H1 (cell line): ENCODE results near the gene RARB. TPM values are rescaled to one million over a fixed set of nuclear protein-coding genes. Genes with fewer than 3 reads are reported as not detected.

Source experiments
- CTCF ChIA-PET: fragments of 300-600 bp; sonication (Branson Sonifier 250); formaldehyde crosslinking; loops from one replicate; lab custom pipeline; 2021; ENCODE audit not compliant: partially characterized antibody; lab: Charles Lee
- POLR2A ChIA-PET: fragments of 300-600 bp; sonication (Branson Sonifier 250); formaldehyde crosslinking; loops from one replicate; lab custom pipeline; 2021; ENCODE audit warnings: inconsistent platforms; ENCODE audit not compliant: partially characterized antibody; lab: Charles Lee
- DNase-seq, 2 experiments: peaks; one replicate each; pipeline versions ENCODE4 v3.0.0 to v3.0.0-alpha.2; 2010 to 2022; ENCODE audit warnings: low spot score in 2 of 2, low read depth in 1 of 2, mixed read lengths in 1 of 2
- FAIRE-seq: peaks from 2 replicates; lab custom pipeline; 2011; peaks lifted over from hg19 to GRCh38; lab: Jason Lieb, UNC
- H2AFZ ChIP-seq: 2 replicates; pipeline ENCODE4 v1.8.1; 2012; ENCODE audit warnings: low read length, inconsistent platforms
- H2AK5ac ChIP-seq: 2 replicates; pipeline ENCODE4 v1.6.1; 2013; ENCODE audit warnings: low read depth, low read length
- H2BK120ac ChIP-seq: replicated peaks from 2 replicates; pipeline ENCODE3; 2013; ENCODE audit warnings: low read depth, low read length, inconsistent platforms
- H2BK12ac ChIP-seq: 2 replicates; pipeline ENCODE4 v1.6.1; 2013; ENCODE audit warnings: low read depth, low read length
- H2BK15ac ChIP-seq: 2 replicates; pipeline ENCODE4 v1.6.1; 2013; ENCODE audit warnings: low read length
- H2BK20ac ChIP-seq: 2 replicates; pipeline ENCODE4 v1.6.1; 2013; ENCODE audit warnings: low read length
- H2BK5ac ChIP-seq: 2 replicates; pipeline ENCODE4 v1.6.1; 2013; ENCODE audit warnings: low read depth, low read length
- H3K14ac ChIP-seq: 2 replicates; pipeline ENCODE4 v1.6.1; 2013; ENCODE audit warnings: inconsistent platforms; ENCODE audit not compliant: insufficient read length
- H3K18ac ChIP-seq: 2 replicates; pipeline ENCODE4 v1.6.1; 2013; ENCODE audit warnings: low read length; ENCODE audit errors: extremely low read depth
- H3K23ac ChIP-seq: 2 replicates; pipeline ENCODE4 v1.6.1; 2013; ENCODE audit warnings: inconsistent platforms; ENCODE audit not compliant: insufficient read length
- H3K23me2 ChIP-seq: 2 replicates; pipeline ENCODE4 v1.6.1; 2013; ENCODE audit warnings: low read depth, low read length
- H3K27ac ChIP-seq: 2 replicates; pipeline ENCODE4 v1.6.1; 2011; ENCODE audit warnings: low read depth, low read length, inconsistent platforms
- H3K27me3 ChIP-seq, 4 experiments: replicated peaks in 1 of 4; 1 replicate in 1 of 4; 2 replicates in 3 of 4; pipeline versions ENCODE4 v1.6.1 to v1.8.1; 2011 to 2013; ENCODE audit warnings: low read length in 3 of 4, mild to moderate bottlenecking in 3 of 4, inconsistent platforms in 2 of 4, mixed read lengths in 2 of 4, moderate library complexity in 1 of 4; ENCODE audit not compliant: control insufficient read depth in 3 of 4, insufficient read depth in 3 of 4; ENCODE audit errors: extremely low read depth in 1 of 4
- H3K36me3 ChIP-seq, 4 experiments: 2 replicates each; pipeline versions ENCODE4 v1.6.1 to v1.8.1; 2011 to 2013; ENCODE audit warnings: mild to moderate bottlenecking in 4 of 4, low read length in 3 of 4, moderate library complexity in 2 of 4, control low read depth in 1 of 4, inconsistent platforms in 1 of 4; ENCODE audit not compliant: insufficient read depth in 4 of 4, control insufficient read depth in 2 of 4
- H3K4ac ChIP-seq: replicated peaks from 2 replicates; pipeline ENCODE3; 2013; ENCODE audit warnings: low read length, low read depth, mixed read lengths, inconsistent platforms; ENCODE audit not compliant: insufficient read length
- H3K4me1 ChIP-seq, 4 experiments: replicated peaks in 1 of 4; 1 replicate in 1 of 4; 2 replicates in 3 of 4; pipeline versions ENCODE4 v1.6.1 to v1.8.1; 2011 to 2013; ENCODE audit warnings: low read length in 3 of 4, inconsistent platforms in 2 of 4, mixed read lengths in 1 of 4; ENCODE audit not compliant: insufficient read depth in 4 of 4, control insufficient read depth in 3 of 4
- H3K4me2 ChIP-seq, 2 experiments: 2 replicates each; pipeline versions ENCODE4 v1.6.1 to v1.8.1; 2011 to 2013; ENCODE audit warnings: low read depth in 2 of 2, low read length in 2 of 2, control low read depth in 1 of 2, inconsistent platforms in 1 of 2, mild to moderate bottlenecking in 1 of 2; ENCODE audit not compliant: insufficient read depth in 1 of 2
- H3K4me3 ChIP-seq, 4 experiments: fragments of 200-600, 300-600 bp in 1 of 4; sonication (generic), shearing (Covaris generic), sonication (Bioruptor Twin) in 1 of 4; 2 replicates each; pipeline versions ENCODE4 v1.5.1 to v1.8.1; 2011 to 2016; ENCODE audit warnings: low read length in 4 of 4, low read depth in 3 of 4, control low read depth in 2 of 4, inconsistent platforms in 2 of 4, mild to moderate bottlenecking in 2 of 4, mixed read lengths in 1 of 4, moderate library complexity in 1 of 4; ENCODE audit not compliant: insufficient read depth in 2 of 4; ENCODE audit errors: extremely low read depth in 1 of 4
- H3K56ac ChIP-seq: replicated peaks from 2 replicates; pipeline ENCODE3; 2013; ENCODE audit warnings: low read depth, mild to moderate bottlenecking, mixed read lengths, low read length, inconsistent platforms; ENCODE audit not compliant: insufficient read length
- H3K79me1 ChIP-seq: 2 replicates; pipeline ENCODE4 v1.6.1; 2013; ENCODE audit warnings: low read depth, low read length, control low read depth
- H3K79me2 ChIP-seq, 2 experiments: 2 replicates each; pipeline versions ENCODE4 v1.6.1 to v1.8.1; 2012 to 2013; ENCODE audit warnings: low read length in 2 of 2, mild to moderate bottlenecking in 2 of 2, inconsistent platforms in 1 of 2; ENCODE audit not compliant: insufficient read depth in 2 of 2, control insufficient read depth in 1 of 2
- H3K9ac ChIP-seq, 4 experiments: replicated peaks in 1 of 4; 1 replicate in 1 of 4; 2 replicates in 3 of 4; pipeline versions ENCODE4 v1.6.1 to v1.8.1; 2011 to 2013; ENCODE audit warnings: low read depth in 3 of 4, low read length in 3 of 4, control low read depth in 2 of 4, mild to moderate bottlenecking in 2 of 4, moderate library complexity in 2 of 4, inconsistent platforms in 1 of 4; ENCODE audit errors: extremely low read depth in 1 of 4
- H3K9me3 ChIP-seq, 2 experiments: 2 replicates each; pipeline versions ENCODE4 v1.6.1 to v1.8.1; 2012 to 2013; ENCODE audit warnings: mild to moderate bottlenecking in 2 of 2, moderate library complexity in 2 of 2, control low read depth in 1 of 2, inconsistent platforms in 1 of 2, low read depth in 1 of 2, low read length in 1 of 2, mixed read lengths in 1 of 2; ENCODE audit not compliant: insufficient read depth in 2 of 2
- H4K20me1 ChIP-seq, 2 experiments: replicated peaks in 1 of 2; 2 replicates each; pipeline versions ENCODE3 to v1.8.1; 2011 to 2013; ENCODE audit warnings: inconsistent platforms in 2 of 2, low read length in 2 of 2, mild to moderate bottlenecking in 1 of 2; ENCODE audit not compliant: insufficient read depth in 2 of 2, control insufficient read depth in 1 of 2
- H4K5ac ChIP-seq: 2 replicates; pipeline ENCODE4 v1.6.1; 2013; ENCODE audit warnings: low read length, low read depth, mixed read lengths, inconsistent platforms; ENCODE audit not compliant: insufficient read length
- H4K8ac ChIP-seq: 2 replicates; pipeline ENCODE4 v1.8.0; 2013; ENCODE audit warnings: mild to moderate bottlenecking, moderate library complexity, low read length, inconsistent platforms; ENCODE audit not compliant: insufficient read depth; ENCODE audit errors: extremely low read depth
- H4K91ac ChIP-seq: replicated peaks from 2 replicates; pipeline ENCODE3; 2013; ENCODE audit warnings: low read length, mixed read lengths, inconsistent platforms; ENCODE audit not compliant: insufficient read length
- CEBPB ChIP-seq: IDR thresholded peaks from 2 replicates; pipeline ENCODE4 v1.6.1; 2012; ENCODE audit warnings: low read depth, low read length
- JUND ChIP-seq: IDR thresholded peaks from 2 replicates; pipeline ENCODE4 v1.6.1; 2011; ENCODE audit warnings: mild to moderate bottlenecking, improper control_type of control experiment, low read length
- NRF1 ChIP-seq: IDR thresholded peaks from 2 replicates; pipeline ENCODE4 v1.6.1; 2011; ENCODE audit warnings: mild to moderate bottlenecking, low read depth, low read length, improper control_type of control experiment
- POU5F1 ChIP-seq: IDR thresholded peaks from 2 replicates; pipeline ENCODE4 v1.6.1; 2011; ENCODE audit warnings: low read depth, mild to moderate bottlenecking, low read length, moderate library complexity
- SIX5 ChIP-seq: IDR thresholded peaks from 2 replicates; pipeline ENCODE4 v1.6.1; 2011; ENCODE audit warnings: mild to moderate bottlenecking, low read depth, low read length
- SP4 ChIP-seq: IDR thresholded peaks from 2 replicates; pipeline ENCODE4 v1.6.1; 2012; ENCODE audit warnings: low read length, inconsistent platforms
- WGBS, 2 experiments: shearing (Covaris generic) in 1 of 2; methylation state at CpG; one replicate each; pipeline versions ENCODE4 v1.1.6 to v1.1.7; 2013 to 2015; ENCODE audit warnings: low lambda C conversion rate in 2 of 2, mixed read lengths in 2 of 2, inconsistent platforms in 1 of 2, low coverage in 1 of 2, missing lambda C conversion rate in 1 of 2; ENCODE audit not compliant: insufficient replicate concordance in 2 of 2, insufficient coverage in 1 of 2, insufficient read length in 1 of 2; ENCODE audit errors: extremely low coverage in 1 of 2, missing lambda C conversion rate in 1 of 2; 5-methylcytosine and 5-hydroxymethylcytosine counted together
- polyA plus RNA-seq, 7 experiments: library from polyadenylated mRNA; depleted of rRNA in 3 of 7; stranded (reverse) in 5 of 7; unstranded in 2 of 7; fragments of >200 nt in 5 of 7; fragments of 200-250 nt in 2 of 7; gene quantifications; 1 replicate in 5 of 7; 2 replicates in 1 of 7; 4 replicates in 1 of 7; pipeline versions ENCODE4 v1.2.1 to v1.2.3, GENCODE V29; 2011 to 2013; ENCODE audit warnings: missing spikeins in 2 of 7, mixed read lengths in 2 of 7
- total RNA-seq: library from RNA; stranded (reverse); fragmentation: NEBNext Ultra II Directional; extraction: Animal tissue kit (Norgen Biotek cat#: 25700); gene quantifications from 2 replicates; pipeline ENCODE4 v1.2.1, GENCODE V29; 2021

Gene RARB
- total and polyA plus RNA-seq, 2 of the 8 experiments (the other 6 are each of a cell fraction or from before 2014, with no cell fraction given), result 0.15 to 0.22 TPM

DNA sequence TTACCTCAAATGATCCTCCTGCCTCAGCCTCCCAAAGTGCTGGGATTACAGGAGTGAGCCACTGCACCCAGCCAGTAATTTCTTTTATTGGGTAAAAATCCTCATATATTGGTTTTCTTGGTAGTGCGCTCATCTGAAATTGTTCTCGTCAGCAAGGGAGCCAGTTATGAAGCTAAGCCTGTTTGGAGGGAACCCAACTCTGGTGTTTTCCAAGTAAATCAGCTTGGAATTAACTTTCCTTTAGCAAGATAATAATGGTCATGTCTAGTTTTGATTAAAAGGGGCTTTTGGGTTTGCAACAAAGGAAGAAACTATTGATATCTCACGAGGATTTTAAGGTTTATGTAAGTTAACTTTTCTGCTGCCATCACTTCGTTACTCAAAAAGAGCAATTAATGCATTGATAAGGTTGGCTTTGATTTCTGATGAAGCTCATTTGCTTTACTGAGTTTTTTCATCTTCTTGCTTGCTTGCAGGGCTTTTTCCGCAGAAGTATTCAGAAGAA lies 72.7 kb downstream of the RARB start:
- no peak overlapping the region for H4K5ac ChIP-seq
- POLR2A ChIA-PET, result no interaction called here
- TF ChIP-seq SIX5 (no peak), NRF1 (no peak), JUND (no peak), POU5F1 (no peak), CEBPB (no peak), SP4 (no peak)
- TF ChIP-seq, all 59 proteins: peak for 0
- no peak overlapping the region for H2BK12ac ChIP-seq
- H3K36me3 ChIP-seq, result no peaks in the 10 kb centered on the region
- no peaks in the 10 kb centered on the region; a peak in 1 of 7 replicates for H3K4me1 ChIP-seq
- CTCF ChIA-PET, result interaction anchor here (2.3 kb wide), 1 partner anchor 9 kb away, joined by 6 read pairs; no protein-coding TSS in a partner anchor
- H3K4ac ChIP-seq, result no peak overlapping the region
- WGBS, 2 experiments, result 96% methylated on average over 5 of the region's 5 CpGs; no CpG with 5 or more reads in 1 of the 2 experiments
- H3K9ac ChIP-seq, result no peak overlapping the region
- no peak overlapping the region for H3K4me3 ChIP-seq
- DNase-seq (no peak), FAIRE-seq (no peak)
- no peak overlapping the region for H2BK20ac ChIP-seq
- no peak overlapping the region for H4K91ac ChIP-seq
- no peaks in the 10 kb centered on the region for H3K79me1 ChIP-seq
- no peak overlapping the region for H4K8ac ChIP-seq
- no peak overlapping the region for H3K14ac ChIP-seq
- H4K20me1 ChIP-seq, result no peaks in the 10 kb centered on the region
- H3K27me3 ChIP-seq, result no peaks in the 10 kb centered on the region
- no peak overlapping the region for H3K18ac ChIP-seq
- no peak overlapping the region for H3K4me2 ChIP-seq
- H2BK5ac ChIP-seq, result no peak overlapping the region
- no peak overlapping the region for H2AK5ac ChIP-seq
- H3K56ac ChIP-seq, result no peak overlapping the region
- H3K27ac ChIP-seq, result no peak overlapping the region
- no peaks in the 10 kb centered on the region for H3K9me3 ChIP-seq
- H2BK120ac ChIP-seq, result no peak overlapping the region
- H3K23ac ChIP-seq, result no peak overlapping the region
- no peaks in the 10 kb centered on the region for H3K79me2 ChIP-seq
- no peaks in the 10 kb centered on the region for H3K23me2 ChIP-seq
- H2BK15ac ChIP-seq, result no peak overlapping the region
- no peak overlapping the region for H2AFZ ChIP-seq
